SHP77 (cell line): ENCODE measurements around the gene FNIP1.
"Not testable (repeated sequence)": the region's sequence is repeated elsewhere in the genome, so short reads cannot be mapped to it uniquely, and the experiment has no call there.

Source experiments
- DNase-seq, 2 experiments: peaks; one replicate each; lab custom pipeline; 2025; lab: John Stamatoyannopoulos, UW

Gene FNIP1

DNA sequence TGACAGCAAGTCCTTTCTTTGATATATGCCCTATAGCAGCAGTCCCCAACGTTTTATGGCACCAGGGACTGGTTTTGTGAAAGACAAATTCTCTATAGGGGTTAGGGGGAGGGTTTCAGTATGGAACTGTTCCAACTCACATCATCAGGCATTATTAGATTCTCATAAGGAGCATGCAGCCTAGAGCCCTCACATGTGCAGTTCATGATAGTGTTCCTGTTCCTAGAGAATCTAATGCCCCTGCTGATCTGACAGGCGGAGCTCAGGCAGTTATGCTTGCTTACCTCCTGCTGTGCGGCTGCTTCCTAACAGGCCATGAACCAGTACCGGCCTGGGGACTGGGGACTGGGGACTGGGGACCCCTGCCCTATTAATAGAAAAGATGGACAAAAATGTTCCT is 159.1 kb downstream of the FNIP1 start:
- no peak for DNase-seq

DNA sequence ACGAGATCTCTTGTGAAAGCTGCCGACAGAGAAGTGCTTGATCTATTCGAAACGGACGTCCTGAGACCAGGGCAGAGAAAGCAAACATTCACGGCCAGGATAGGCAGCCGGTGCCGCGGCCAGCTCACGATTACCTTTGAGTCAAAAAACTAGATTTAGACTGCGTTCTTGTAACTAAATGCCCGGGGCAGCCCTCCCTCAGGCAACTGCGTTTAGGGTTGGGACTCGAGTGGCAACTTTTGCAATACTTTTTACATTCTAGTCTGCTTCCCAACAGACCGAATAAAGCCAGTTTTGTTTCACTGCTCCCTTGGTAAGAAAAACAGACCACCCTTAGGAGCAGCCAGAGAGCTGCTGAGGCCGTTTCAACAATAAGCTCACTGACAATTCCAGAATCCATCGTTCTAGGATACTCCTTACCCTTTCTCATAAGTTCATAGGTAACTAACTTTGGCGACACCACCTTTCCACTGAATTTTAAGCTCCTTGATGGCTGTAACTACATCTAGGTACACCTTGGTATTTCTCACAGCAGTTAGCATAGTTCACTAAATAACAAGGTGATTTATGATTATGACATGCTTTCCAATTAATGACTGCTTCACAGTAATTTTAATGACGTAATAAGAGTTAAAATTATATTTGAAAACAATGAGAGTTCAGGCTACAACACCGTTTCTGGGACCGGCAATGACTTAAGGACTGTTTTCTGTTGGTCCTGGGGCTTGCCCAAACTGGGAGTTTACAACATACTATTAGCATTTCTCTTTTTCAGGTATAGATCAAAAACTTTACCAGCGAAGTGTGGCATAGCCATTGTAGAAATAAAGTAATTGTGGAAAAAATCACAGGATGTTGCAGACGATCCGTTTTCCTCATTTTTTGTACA is 160.9 kb downstream of the FNIP1 start:
- peak in 1 of 2 experiments; percentile 2 for DNase-seq

DNA sequence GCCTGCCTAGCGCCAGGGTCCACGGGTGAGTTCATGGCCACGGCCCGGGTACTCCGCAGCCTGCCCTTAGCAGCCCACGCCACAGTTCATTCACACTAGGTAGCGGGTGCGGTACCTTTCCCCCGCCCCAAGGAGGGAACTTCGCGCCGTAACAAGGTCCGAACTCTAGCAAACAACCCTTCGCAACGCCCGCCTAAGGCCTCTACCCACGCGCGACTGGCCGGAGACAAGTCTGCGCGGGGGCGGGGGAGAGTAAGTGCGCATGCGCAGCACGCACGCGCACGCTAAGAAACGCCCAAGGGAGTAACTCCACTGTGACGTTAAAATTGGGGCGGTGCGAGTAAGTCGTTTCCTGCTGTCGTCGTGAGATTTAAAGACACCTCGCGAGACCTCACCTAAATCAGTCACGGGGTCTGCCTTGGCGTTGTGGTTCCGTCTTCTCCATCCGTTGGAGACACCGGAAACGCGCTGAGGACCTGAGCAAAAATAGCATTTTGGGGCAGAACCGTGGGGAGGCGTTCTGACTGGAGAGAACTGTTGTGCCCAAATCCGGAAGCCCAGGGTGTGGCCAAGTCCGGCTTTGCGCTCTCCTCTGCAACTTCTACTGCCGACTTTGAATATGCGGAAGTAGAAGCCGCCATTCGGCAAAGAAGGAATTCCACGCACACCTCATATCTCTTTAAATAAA is 161.7 kb downstream of the FNIP1 start, which contains the start of gene RAPGEF6:
TSS of gene RAPGEF6 (minus strand) at position 234 of the 688 bp plus-strand sequence. CDS start at position 35, 199 bp downstream.
- DNase-seq = peak; percentile 99

DNA sequence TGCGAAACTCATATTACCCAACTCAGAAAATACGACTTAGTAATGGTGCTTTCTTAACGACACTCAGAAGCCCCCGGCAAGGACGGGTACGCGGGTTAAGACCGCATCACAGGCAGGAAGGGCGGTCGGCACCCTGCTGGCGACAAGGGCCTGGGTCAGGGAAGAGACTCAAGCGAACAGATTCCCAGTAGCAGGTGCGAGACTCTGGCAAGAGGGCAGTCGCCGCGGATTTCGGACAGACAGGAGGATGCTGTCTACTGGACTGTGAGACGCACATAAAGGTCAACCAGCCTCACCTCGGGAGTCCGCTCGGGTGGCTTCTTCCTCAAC is 162.2 kb downstream of the FNIP1 start:
- DNase-seq = peak; percentile 49 to 73

DNA sequence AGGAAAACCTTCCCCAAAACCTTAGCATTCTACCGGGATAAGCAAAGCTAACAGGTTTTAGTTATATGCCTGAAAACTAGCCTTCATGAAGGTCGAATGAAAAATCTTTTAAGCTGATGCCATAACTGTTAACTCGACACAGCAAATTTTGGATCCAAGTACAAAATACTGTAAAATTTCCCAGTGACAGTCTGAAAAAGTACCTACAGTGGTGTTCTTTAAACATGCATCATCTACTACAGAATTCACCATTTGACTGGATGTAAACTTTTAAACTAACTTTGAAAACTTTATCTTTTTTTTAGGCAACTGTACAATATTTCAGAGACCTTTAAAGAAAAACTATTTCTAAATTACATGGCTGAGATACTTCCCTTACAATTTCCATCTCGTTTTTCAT is 162.6 kb downstream of the FNIP1 start:
- no peak for DNase-seq

DNA sequence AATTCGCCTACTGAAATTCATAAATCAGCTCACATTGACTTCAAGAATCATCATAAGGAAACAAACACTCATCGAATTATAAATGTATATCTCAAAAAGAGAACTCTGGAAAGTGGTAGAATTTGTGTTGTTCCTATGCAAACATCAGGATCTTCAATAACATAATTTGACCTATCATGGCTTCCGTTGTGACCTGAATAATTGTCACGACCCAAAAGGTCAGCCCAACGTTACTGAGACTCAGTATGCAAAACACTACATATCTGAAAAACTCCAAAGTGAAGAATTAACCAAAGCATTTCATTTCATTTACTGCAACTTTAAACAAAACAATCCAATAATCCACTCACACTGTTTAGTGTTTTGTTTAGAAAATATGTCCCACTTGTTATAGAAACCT is 163.0 kb downstream of the FNIP1 start:
- peak in 1 of 2 experiments; percentile 20 for DNase-seq

DNA sequence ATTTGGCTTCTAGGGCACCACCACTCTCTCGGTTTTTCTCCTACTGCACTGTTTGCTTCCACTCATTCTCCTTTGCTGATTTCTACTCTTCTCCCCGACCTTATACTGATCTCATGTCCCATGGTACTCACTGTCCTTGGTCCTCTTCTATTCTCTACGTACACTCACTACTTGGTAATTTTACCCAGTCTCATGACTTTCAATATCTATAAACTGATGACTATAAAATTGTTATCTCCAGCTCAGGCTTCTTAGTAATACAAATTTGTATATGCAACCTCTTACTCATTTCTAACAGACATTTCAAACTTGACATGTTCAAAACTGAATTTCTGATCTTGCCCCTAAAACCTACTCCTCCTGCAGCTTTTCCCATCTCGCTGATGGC is 165.9 kb downstream of the FNIP1 start:
- DNase-seq = no peak

DNA sequence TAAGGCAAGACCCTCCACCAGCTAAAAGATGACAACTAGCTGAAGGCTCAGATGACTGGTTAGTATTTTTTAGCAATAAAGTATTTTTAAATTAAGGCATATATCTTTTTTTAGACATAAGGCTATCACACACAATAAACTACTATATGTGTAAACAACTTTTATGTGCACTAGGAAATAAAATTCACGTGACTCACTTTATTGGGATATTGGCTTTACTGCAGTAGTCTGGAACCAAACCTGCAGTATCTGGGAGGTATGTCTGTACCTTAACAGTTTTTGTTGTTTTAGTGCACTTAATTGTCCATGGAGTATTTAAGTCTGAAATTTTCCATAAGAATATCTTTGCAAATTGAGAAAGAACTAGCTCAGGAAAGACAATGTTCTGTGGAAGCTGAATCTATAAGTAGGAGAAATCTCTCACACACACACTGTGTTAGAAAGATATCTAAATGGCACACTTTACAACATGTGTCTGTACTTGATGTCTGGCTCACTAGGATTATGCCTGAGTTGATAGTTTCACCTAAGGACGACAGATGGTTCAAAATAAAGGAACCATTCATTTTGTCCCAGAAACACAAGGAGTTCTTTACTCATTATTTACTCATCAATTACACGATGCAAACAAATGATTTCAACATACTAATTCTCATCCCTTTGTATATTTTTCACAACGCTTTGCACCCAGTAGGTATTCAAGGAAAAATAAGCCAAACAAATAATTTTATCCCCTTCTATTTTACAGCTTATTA is 166.4 kb downstream of the FNIP1 start:
- no peak for DNase-seq

DNA sequence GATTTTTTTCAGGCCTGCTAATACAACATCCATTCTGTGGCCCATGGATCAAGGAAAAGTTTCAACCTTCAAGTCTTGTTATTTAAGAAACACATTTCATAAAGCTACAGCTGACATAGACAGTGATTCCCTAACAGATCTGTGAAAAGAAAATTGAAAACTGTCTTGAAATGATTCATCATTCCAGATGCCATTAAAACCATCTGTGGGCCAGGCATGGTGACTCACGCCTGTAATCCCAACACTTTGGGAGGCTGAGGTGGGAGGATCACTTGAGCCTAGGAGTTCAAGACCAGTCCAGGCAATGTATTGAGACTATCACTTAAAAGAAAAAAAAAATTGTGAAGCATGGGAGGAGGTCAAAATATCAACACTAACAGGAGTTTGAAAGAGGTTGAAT is 167.8 kb downstream of the FNIP1 start:
- DNase-seq = no peak

DNA sequence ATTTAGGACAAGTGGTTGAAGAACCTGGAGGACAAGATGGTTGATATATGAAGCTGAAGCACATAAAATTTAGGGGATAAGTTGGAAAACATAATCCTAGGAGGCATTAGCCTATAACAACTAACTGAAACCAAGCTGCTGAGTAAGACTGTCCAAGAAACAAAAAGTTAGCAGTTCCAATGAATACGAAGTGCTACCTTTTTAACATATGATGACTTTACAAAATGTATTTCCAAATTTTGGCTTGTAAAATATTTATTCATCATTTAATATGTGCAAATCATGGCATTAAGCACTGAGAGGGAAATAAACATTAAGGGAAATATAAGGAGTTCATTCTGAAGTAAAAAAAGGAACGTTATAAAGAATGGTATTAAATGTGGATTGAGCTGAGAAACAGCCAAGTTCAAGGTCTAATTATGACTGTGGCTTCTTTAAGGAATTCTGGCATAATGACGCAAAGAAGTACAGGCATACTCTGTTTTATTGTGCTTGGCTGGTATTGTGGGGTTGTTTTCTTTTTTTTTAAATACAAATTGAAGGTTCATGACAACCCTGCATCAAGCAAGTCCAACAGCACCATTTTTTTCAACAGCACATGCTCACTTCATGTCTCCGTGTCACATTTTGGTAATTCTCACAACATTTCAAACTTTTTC is 169.5 kb downstream of the FNIP1 start:
- DNase-seq = no peak

DNA sequence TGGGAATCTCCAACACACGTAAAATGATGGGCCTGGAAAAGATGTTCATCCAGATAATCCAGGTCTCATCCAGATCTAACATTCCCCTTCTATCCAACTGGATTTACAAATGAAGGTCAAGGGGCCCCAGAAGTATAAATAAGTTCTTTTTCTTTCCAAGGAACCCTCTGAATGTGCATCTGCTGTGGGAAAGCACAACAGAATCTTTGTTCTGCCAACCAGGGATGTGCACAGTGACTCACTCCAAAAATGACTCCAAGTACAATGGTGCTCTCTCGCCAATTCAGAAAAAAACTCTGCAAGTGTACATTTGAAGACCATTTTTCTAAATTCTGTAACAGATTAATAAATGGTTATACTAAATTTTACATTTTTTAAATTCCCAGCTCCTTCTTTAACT is 174.2 kb downstream of the FNIP1 start:
- no peak for DNase-seq

DNA sequence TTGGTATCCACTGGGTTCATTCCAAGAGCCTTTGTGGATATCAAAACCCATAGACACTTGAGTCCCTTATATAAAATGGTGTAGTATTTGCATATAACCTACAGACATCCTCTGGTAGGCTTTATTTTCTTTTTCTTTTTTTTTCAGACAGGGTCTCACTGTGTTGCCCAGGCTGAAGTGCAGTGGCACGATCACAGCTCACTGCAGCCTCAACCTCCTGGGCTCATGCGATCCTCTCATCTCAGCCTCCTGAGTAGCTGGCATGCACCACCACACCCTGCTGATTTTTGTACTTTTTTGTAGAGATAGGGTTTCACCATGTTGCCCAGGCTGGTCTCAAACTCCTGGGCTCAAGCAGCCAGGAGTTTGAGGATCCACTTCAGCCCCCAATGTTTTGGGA is 175.7 kb downstream of the FNIP1 start:
- DNase-seq = not testable (repeated sequence)

DNA sequence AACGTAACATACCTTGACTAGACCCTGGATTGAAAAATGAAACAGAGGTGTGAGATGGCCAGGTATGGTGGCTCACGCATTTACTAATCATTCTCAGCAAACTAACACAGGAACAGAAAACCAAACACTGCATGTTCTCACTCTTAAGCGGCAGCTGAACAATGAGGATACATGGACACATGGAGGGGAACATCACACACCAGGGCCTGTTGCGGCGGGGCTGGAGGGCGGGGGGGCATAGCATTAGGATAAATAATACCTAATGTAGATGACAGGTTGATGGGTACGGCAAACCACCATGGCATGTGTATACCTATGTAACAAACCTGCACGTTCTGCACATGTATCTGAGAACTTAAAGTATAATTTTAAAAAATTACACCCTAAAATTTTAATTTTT is 177.7 kb downstream of the FNIP1 start:
- DNase-seq = no peak

DNA sequence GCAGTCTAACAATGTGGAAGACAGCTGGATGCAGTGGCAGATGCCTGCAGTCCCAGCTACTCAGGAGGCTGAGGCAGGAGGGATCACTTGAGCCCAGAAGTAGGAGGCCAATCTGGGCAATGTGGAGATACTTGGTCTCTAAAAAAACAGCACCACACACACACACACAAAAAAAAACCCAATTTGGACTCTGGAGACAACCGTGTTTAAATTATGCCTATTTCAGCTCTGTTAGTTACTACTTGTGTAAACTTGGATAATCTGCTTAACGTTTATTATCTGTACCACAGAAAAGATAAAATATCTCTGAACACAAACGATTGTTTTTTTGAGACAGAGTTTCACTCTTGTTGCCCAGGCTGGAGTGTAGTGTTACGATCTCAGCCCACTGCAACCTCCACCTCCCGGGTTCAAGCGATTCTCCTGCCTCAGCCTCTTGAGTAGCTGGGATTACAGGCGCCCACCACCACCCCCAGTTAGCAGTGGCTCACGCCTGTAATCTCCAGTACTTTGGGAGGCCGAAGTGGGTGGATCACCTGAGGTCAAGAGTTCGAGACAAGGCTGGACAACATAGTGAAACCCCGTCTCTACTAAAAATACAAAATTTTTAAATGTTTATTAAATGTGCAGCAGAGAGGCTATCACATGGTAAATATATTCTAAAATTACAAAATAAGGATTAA is 179.5 kb downstream of the FNIP1 start:
- DNase-seq = no peak

DNA sequence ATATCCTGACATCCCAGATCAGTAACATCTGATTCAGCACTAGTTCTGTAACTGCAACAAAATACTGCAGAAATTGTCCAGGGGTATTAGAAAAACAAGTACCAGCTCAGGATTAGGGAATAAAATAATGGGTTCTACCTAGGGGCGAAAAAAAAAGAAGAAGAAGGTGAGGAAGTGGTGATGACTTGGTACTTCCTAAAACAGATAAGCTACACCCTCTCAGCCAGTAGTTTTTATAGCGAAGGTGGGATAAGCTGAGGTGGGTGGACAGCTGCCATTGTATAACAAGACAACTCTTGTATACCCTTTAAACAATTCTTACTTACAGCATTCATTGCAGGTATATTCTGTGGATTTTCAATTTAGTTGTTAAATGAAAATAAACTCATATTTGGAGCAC is 180.9 kb downstream of the FNIP1 start:
- DNase-seq = no peak

DNA sequence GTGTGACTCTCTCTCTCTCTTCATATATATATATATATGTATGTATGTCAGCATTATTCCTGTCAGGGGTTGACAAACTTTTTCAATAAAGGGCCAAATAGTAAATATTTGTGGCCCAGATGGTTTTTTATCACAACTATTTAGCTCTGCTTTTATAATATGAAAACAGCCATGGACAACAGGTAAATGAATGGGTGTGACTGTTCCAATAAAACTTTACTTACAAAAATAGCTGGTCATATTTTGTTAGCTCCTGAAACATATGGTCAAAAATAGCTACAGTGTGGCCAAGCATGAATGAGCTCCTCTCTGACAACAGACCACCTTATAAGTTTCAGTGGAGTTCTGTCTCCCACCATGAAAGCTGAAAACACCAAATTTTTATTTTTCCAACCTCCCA is 183.4 kb downstream of the FNIP1 start:
- DNase-seq = no peak

DNA sequence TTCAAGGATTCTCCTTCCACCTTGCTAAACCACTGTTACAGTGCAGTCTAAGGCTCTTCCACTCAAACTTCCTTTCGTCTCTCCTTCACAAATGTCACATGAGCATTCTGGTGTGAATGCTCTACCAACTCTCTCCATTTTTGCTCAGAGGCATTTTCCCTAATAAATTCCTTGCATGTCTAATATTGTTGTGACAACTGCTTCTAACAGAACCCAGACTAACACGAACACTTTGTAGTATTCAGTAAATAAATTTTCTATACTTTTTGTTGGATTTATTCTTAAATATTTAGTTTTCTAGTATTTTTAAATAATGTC is 185.8 kb downstream of the FNIP1 start:
- DNase-seq = no peak

DNA sequence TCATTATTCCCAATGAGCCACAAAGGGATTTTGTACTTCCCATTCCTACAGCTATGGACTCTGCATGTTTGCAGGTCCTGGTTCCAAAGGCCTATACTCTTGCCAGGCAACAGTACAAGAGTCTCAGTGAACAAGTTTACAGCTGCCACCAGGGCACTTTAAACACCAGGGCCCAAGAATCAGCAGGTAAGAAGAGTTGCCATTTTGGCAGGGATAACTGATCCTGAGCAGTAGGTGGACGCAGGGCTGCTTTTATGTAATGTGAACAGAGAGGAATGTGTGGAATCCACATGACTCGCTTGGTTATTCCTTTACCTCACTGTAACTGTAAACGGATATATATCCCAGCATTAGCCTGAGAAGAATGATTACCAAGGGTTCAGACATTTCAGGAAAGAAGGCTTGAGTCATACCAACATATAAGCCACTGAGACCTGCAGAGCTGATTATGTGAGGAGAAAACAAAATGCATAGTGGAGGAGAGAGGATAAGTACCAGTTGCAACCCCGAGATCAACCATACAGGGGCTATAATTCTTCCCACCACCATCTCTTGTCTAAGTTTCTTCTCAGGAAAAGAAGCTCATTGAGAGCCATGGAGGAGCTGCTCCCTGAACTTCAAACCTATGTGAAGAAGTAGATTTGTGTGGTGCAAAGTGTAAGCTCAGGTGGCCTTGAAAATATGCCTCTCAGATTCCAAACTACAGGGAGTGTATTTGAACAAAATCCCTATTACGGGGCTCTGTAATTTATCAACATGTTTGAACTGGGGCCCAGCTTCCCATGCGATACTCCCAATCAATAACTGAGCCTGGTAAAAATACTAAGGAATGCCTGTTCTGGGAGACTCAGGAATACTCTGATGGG is 186.4 kb downstream of the FNIP1 start:
- DNase-seq = no peak

DNA sequence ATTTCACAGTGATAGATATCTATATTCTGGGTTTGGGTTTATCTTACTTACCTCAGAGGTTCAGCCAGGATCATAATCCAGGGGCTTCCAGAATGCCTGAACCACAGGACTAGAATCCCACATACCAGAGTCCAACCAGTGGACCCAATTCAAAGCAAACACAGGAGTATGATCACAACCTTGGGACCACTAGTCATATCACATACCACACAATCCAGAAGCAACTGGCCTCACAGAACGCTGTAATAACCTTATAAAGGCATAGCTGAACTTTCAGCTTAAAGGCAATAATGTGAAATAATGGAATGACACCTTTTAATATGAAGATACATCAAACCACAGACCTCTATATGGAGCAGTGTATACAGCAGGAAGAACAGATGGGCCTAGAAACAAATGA is 187.0 kb downstream of the FNIP1 start:
- no peak for DNase-seq

DNA sequence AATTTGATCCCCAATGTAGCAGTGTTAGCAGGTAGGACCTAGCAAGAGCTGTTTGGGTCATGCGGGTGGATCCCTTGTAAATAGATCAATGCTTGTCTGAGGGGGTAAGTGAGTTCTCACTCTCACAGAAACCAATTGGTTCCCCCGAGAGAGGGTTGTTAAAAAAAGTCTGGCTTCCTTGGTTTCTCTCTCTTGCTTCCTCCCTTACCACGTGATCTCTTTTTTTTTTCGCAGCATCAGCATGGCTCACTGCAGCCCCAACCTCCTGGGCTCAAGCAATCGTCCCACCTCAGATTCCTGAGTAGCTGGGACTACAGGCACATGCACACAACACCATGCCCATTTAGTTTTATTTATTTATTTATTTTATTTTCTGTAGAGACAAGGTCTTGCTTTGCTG is 188.2 kb downstream of the FNIP1 start:
- no peak for DNase-seq
